Measurements from ENCODE around the gene BNC2. TPM values are rescaled to one million over a fixed set of nuclear protein-coding genes. Genes with fewer than 3 reads are reported as not detected.
"Not testable (repeated sequence)": the region's sequence is repeated elsewhere in the genome, so short reads cannot be mapped to it uniquely, and the experiment has no call there.

Gene BNC2
- total RNA-seq, 1 experiment from 2014 or later = 4.9 TPM

DNA sequence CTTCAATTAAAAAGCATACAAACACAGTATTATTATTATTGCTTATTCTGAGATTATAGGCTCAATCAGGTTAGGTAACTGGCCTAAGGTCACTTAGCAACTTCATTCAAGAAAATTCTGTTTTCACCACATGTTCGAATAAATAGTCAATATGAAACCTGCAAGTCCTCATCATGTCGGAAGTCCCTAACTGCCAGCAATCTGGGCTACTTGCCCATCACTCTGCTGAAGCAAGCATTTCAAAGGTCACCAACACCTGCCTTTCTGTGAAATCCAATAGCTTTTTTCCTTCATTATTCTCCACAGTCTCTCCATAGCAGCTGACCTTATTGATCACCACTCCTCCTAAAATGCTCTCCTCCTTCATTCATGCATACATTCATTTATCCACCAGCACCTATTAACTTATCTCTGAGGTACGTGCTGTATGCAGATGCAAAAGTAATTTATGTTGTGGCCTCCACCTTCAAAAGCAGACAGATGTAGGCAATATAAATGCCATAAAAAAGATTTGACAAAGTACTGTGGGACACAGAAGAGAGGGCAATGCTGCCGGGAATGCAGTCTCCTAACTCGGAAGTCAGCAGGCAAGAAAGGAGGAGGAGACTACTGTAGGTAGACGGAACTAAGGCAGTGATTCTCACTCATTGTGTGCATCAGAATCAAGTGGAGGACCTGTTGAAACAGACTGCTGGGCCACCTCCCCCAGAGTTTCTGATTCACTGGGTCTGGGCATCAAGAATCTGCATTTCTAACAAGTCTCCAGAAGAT lies 310.9 kb downstream of the BNC2 start:
- no peak overlapping the region for H3K4me3 ChIP-seq
- DNase-seq (ENCODE audit: low read depth in 1 of 2, low spot score in 2 of 2) = no peak
- H3K4me1 ChIP-seq (replicated peaks) = no peaks in the 10 kb centered on the region
- H3K27ac ChIP-seq = no peak overlapping the region
- no peaks in the 10 kb centered on the region for H3K27me3 ChIP-seq (replicated peaks)
- no peaks in the 10 kb centered on the region for H3K36me3 ChIP-seq
- H3K9me3 ChIP-seq (replicated peaks) = no peaks in the 10 kb centered on the region

- no peak for DNase-seq (ENCODE audit: low read depth in 1 of 2, low spot score in 2 of 2)
- H3K27ac ChIP-seq = no peak overlapping the region
- H3K4me1 ChIP-seq (replicated peaks) = no peaks in the 10 kb centered on the region
- H3K36me3 ChIP-seq = no peaks in the 10 kb centered on the region
- H3K27me3 ChIP-seq (replicated peaks) = no peaks in the 10 kb centered on the region
- no peaks in the 10 kb centered on the region for H3K9me3 ChIP-seq (replicated peaks)
- no peak overlapping the region for H3K4me3 ChIP-seq
These were observed 314.7 kb downstream of the BNC2 start for GRCh38 chr9:16555802-16556201.

DNA sequence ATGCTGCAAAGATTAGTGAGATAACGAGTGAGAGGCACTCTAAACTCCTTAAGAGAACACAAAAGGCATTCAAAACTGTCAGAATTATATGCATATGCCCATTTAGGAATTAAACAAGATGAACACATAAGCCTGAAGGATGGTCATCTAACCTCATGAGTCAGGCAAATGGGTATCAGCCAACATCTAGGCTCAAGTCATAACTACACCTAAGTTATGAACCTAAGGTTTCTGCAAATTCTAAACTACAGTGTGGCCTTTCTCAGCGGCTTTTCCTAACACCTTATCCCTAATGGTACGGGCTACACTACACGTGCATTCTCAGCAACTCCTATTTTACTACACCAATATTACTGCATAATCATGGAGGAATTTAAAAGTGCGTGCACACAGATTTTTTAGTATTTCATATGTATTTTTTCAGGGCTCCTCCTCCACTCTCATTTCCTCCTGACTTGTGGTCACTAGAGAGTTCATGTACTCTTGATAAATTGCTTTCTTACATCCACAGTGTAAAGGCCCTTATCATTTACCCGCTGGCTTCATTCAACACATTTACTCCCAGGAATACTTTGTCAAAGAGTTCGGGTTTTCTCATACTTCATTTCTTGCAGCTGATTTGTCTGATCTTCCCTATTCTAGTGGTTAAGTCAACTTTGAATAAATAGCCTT lies 316.5 kb downstream of the BNC2 start:
- Histone ChIP-seq H3K9me3 (replicated peaks) (no peaks in the 10 kb centered on the region), H3K27ac (no peak overlapping the region), H3K27me3 (replicated peaks) (no peaks in the 10 kb centered on the region), H3K4me3 (no peak overlapping the region), H3K4me1 (replicated peaks) (no peaks in the 10 kb centered on the region), H3K36me3 (no peaks in the 10 kb centered on the region)
- no peak for DNase-seq (ENCODE audit: low read depth in 1 of 2, low spot score in 2 of 2)

GRCh38 chr9:16552252-16552651 lies 318.2 kb downstream of the BNC2 start:
- Histone ChIP-seq H3K36me3 (no peaks in the 10 kb centered on the region), H3K27me3 (replicated peaks) (no peaks in the 10 kb centered on the region), H3K9me3 (replicated peaks) (no peaks in the 10 kb centered on the region), H3K4me3 (no peak overlapping the region), H3K27ac (no peak overlapping the region), H3K4me1 (replicated peaks) (no peaks in the 10 kb centered on the region)
- no peak for DNase-seq (ENCODE audit: low read depth in 1 of 2, low spot score in 2 of 2)

DNA sequence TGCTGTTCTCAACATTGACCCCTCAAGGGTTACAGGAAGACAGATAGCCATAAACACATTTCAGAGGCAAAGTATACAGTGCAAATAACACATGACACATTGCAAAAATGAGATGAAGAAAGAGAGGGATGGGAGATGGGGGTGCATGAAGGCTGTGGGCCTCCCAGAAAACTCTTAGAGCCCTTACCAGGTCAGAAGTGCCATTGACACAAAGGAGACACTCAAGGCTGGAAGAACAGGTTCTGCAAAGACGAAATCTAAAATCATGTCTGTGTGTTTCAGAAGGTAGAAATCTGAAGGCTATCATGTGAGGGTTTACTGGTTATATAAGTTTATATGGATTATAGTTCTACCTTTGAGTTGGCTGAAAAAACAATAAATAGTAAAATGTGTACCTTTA lies 318.8 kb downstream of the BNC2 start:
- Histone ChIP-seq H3K9me3 (replicated peaks) (no peaks in the 10 kb centered on the region), H3K27ac (no peak overlapping the region), H3K4me1 (replicated peaks) (no peaks in the 10 kb centered on the region), H3K27me3 (replicated peaks) (no peaks in the 10 kb centered on the region), H3K4me3 (no peak overlapping the region), H3K36me3 (no peaks in the 10 kb centered on the region)
- no peak for DNase-seq (ENCODE audit: low read depth in 1 of 2, low spot score in 2 of 2)

DNA sequence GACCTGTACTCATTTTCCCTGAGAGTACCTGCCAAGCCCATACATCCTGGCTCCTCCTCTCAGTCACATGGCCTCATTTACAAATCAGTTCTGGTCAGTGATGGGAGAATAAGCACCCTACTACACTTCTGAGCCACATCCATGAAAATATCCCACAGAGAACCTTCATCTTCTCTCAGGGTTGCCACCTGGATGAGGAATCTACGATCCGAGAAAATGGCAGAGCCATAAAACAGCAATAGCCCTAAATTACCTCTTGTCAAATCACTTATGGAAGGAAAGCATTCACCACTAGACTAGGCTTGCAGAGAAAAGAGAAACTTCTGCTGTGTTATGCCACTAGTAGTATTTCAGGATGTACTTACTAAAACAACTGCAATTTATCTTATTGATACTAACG lies 324.8 kb downstream of the BNC2 start:
- Histone ChIP-seq H3K27me3 (replicated peaks) (no peaks in the 10 kb centered on the region), H3K4me3 (no peak overlapping the region), H3K36me3 (no peaks in the 10 kb centered on the region), H3K9me3 (replicated peaks) (no peaks in the 10 kb centered on the region), H3K4me1 (replicated peaks) (peaks cover 3% of the 10 kb centered on the region; the same call in 1 of the 2 replicates), H3K27ac (no peak overlapping the region)
- no peak for DNase-seq (ENCODE audit: low read depth in 1 of 2, low spot score in 2 of 2)

DNA sequence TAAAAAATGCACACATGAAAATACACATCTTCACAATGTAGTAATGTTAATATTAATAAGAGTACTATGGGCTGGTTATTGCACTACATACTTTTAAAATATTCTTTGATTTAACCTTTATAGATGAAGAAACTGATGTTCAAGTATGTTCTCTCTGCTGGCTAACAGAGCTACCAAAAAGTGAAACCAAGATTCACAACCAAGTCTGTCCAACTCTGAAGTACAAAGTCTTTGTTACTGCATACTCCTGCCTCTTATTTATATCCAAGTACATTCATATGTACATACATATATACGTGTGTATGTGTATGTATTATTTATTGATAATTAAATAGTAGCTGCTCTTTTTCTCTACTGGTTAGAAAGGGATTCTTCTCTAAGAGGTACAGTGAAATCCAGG lies 325.6 kb downstream of the BNC2 start:
- H3K9me3 ChIP-seq (replicated peaks) = no peaks in the 10 kb centered on the region
- H3K4me1 ChIP-seq (replicated peaks) = peaks cover 3% of the 10 kb centered on the region; the same call in 1 of the 2 replicates
- H3K27ac ChIP-seq = no peak overlapping the region

GRCh38 chr9:16543686-16544085 lies 326.8 kb downstream of the BNC2 start:
- no peaks in the 10 kb centered on the region for H3K27me3 ChIP-seq (replicated peaks)

More for the DNA sequence above, 325.6 kb downstream of the BNC2 start:
- H3K36me3 ChIP-seq = no peaks in the 10 kb centered on the region
- H3K27me3 ChIP-seq (replicated peaks) = no peaks in the 10 kb centered on the region
- no peak for DNase-seq (ENCODE audit: low read depth in 1 of 2, low spot score in 2 of 2)
- no peak overlapping the region for H3K4me3 ChIP-seq

DNA sequence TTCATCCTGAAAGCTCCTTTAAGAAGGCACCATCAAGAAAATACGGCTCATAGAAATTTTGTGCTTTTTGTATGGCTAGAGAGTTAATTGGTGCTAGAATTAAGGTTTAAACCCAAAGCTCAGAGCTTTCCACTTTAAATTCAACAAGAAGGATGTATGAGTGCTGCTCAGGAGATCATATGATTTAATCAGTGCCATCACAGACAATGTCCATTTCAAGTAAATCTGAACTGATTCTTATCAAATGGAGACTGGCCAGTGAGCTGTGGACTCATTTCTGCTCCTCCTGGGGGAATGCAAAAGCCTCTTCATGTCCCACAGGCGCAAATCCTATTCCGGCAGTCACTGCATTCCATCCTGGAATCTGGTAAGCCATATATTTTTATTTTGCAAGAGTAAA lies 327.2 kb downstream of the BNC2 start:
- Histone ChIP-seq H3K36me3 (no peaks in the 10 kb centered on the region), H3K4me1 (replicated peaks) (peaks cover 3% of the 10 kb centered on the region; the same call in 1 of the 2 replicates), H3K9me3 (replicated peaks) (no peaks in the 10 kb centered on the region), H3K27ac (no peak overlapping the region), H3K4me3 (no peak overlapping the region), H3K27me3 (replicated peaks) (no peaks in the 10 kb centered on the region)
- no peak for DNase-seq (ENCODE audit: low read depth in 1 of 2, low spot score in 2 of 2)

More at GRCh38 chr9:16543686-16544085, 326.8 kb downstream of the BNC2 start:
- H3K9me3 ChIP-seq (replicated peaks) = no peaks in the 10 kb centered on the region
- no peak overlapping the region for H3K4me3 ChIP-seq
- no peak overlapping the region for H3K27ac ChIP-seq
- no peaks in the 10 kb centered on the region for H3K36me3 ChIP-seq
- peaks cover 3% of the 10 kb centered on the region; the same call in 1 of the 2 replicates for H3K4me1 ChIP-seq (replicated peaks)
- DNase-seq (ENCODE audit: low read depth in 1 of 2, low spot score in 2 of 2) = no peak

- Histone ChIP-seq H3K9me3 (replicated peaks) (no peaks in the 10 kb centered on the region), H3K27ac (no peak overlapping the region), H3K4me1 (replicated peaks) (peaks cover 3% of the 10 kb centered on the region; the same call in 1 of the 2 replicates), H3K36me3 (no peaks in the 10 kb centered on the region), H3K27me3 (replicated peaks) (no peaks in the 10 kb centered on the region), H3K4me3 (no peak overlapping the region)
- DNase-seq (ENCODE audit: low read depth in 1 of 2, low spot score in 2 of 2) = no peak
These were observed 328.2 kb downstream of the BNC2 start for GRCh38 chr9:16542290-16542689.

- peaks cover 3% of the 10 kb centered on the region; the same call in 1 of the 2 replicates for H3K4me1 ChIP-seq (replicated peaks)
- no peak for DNase-seq (ENCODE audit: low read depth in 1 of 2, low spot score in 2 of 2)
- H3K27me3 ChIP-seq (replicated peaks) = no peaks in the 10 kb centered on the region
- H3K4me3 ChIP-seq = no peak overlapping the region
- no peaks in the 10 kb centered on the region for H3K9me3 ChIP-seq (replicated peaks)
- H3K36me3 ChIP-seq = no peaks in the 10 kb centered on the region
- no peak overlapping the region for H3K27ac ChIP-seq
These were observed 329.5 kb downstream of the BNC2 start for GRCh38 chr9:16540743-16541613.

GRCh38 chr9:16539626-16540025 lies 330.8 kb downstream of the BNC2 start:
- H3K36me3 ChIP-seq; H3K4me1 ChIP-seq (replicated peaks); H3K9me3 ChIP-seq (replicated peaks): not testable (repeated sequence)

DNA sequence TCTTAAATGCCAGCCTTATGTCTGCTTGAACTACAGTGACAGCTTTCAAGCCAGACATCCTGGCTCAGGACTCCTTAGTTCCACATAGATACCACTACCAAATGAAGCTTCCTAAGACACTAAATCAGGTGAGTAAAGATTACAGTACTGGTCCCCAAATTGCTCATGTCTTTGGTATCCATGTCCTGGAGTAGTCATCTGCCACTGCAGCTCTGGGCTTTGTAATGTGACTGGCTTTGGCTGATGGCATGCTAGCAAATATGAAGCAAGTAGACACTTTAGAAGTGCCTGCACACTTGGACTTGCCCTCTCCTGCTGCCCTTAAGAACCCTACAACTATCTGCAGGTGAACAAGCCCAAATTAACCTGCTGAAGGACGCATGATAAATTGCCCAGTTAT lies 334.9 kb downstream of the BNC2 start:
- no peaks in the 10 kb centered on the region for H3K27me3 ChIP-seq (replicated peaks)
- peaks cover 20% of the 10 kb centered on the region for H3K4me1 ChIP-seq (replicated peaks)
- no peak overlapping the region for H3K27ac ChIP-seq
- no peak overlapping the region for H3K4me3 ChIP-seq
- no peaks in the 10 kb centered on the region for H3K9me3 ChIP-seq (replicated peaks)
- H3K36me3 ChIP-seq = no peaks in the 10 kb centered on the region
- no peak for DNase-seq (ENCODE audit: low read depth in 1 of 2, low spot score in 2 of 2)

More at GRCh38 chr9:16539626-16540025, 330.8 kb downstream of the BNC2 start:
- not testable (repeated sequence) for H3K4me3 ChIP-seq; DNase-seq (ENCODE audit: low read depth in 1 of 2, low spot score in 2 of 2); H3K27ac ChIP-seq; H3K27me3 ChIP-seq (replicated peaks)

Measured in SJSA1 (cell line).